Thyroid gland (tissue), 4 donors: ENCODE results near the gene GMPR.

Experiments used
- POLR2A ChIP-seq, 2 donors: fragments of 450-650 bp; IDR thresholded peaks; one replicate each; pipeline ENCODE4 v1.6.1; 2017; ENCODE audit warnings: antibody characterized with exemption in 2 of 2, mild to moderate bottlenecking in 2 of 2, moderate library complexity in 1 of 2
- TF ChIP-seq, protein P1 (sequence below), 6 experiments: fragments of 200-600 bp in 3 of 6; fragments of 450-650 bp in 3 of 6; sonication (generic) in 3 of 6; IDR thresholded peaks; one replicate each; pipeline ENCODE4 v1.5.1; 2016 to 2019; ENCODE audit warnings: antibody characterized with exemption in 6 of 6, mild to moderate bottlenecking in 2 of 6, inconsistent platforms in 1 of 6, moderate library complexity in 1 of 6

DNA sequence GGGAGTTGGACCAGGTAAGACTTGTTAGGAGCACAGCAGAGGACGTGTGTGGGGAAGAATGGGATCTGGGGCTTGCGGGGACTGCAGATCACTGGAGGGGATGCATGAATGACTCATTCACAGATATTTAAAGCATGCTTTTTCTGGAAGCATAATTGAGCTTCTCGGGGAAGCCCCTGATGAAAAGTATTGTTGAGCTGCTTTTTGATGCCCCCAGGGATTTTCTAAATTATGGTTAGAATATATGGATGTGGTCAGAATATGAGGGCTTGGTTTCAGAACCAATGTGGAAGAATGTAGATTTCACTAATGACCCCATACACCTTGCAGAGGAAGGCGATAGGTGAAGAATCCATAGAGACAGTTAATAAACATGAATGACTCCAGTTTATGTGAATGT, 36.1 kb downstream of the GMPR start:
- TF ChIP-seq, protein P1, sequence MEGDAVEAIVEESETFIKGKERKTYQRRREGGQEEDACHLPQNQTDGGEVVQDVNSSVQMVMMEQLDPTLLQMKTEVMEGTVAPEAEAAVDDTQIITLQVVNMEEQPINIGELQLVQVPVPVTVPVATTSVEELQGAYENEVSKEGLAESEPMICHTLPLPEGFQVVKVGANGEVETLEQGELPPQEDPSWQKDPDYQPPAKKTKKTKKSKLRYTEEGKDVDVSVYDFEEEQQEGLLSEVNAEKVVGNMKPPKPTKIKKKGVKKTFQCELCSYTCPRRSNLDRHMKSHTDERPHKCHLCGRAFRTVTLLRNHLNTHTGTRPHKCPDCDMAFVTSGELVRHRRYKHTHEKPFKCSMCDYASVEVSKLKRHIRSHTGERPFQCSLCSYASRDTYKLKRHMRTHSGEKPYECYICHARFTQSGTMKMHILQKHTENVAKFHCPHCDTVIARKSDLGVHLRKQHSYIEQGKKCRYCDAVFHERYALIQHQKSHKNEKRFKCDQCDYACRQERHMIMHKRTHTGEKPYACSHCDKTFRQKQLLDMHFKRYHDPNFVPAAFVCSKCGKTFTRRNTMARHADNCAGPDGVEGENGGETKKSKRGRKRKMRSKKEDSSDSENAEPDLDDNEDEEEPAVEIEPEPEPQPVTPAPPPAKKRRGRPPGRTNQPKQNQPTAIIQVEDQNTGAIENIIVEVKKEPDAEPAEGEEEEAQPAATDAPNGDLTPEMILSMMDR (IDR thresholded peaks at IDR 0.05) = no peak
- TF ChIP-seq POLR2A (IDR thresholded peaks at IDR 0.05) = no peak
